SH-SY5Y (cell line): ENCODE results near the gene RBP4.
A peak's percentile ranks its signal among the peaks of the same experiment; 100 is the strongest.

ENCODE experiments used
- GATA2 ChIP-seq: IDR thresholded peaks from 2 replicates; pipeline ENCODE4 v1.6.1; 2011; ENCODE audit warnings: mild to moderate bottlenecking, low read depth, low read length
- GATA3 ChIP-seq: IDR thresholded peaks from 2 replicates; pipeline ENCODE4 v1.6.1; 2011; ENCODE audit warnings: low read depth, mild to moderate bottlenecking, low read length, moderate library complexity

The RBP4 gene

DNA sequence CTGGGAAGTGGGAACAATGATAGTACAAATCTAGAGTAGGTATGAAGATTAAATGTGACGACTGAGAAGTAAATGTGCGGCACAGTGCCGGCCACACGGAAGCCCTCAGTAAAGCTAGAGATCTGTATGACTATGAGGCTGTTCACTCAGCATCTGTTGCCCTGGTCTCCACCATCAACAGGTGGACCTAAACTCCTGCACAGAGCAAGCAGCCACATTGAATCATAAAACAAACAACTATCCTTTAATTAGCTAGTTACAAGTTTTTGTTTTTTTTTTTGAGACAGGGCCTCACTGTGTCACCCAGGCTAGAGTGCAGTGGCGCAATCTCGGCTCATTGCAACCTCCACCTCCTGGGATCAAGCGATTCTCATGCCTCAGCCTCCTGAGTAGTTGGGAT is 16.6 kb downstream of the RBP4 start:
- TF ChIP-seq GATA2 (no peak), GATA3 (no peak)

DNA sequence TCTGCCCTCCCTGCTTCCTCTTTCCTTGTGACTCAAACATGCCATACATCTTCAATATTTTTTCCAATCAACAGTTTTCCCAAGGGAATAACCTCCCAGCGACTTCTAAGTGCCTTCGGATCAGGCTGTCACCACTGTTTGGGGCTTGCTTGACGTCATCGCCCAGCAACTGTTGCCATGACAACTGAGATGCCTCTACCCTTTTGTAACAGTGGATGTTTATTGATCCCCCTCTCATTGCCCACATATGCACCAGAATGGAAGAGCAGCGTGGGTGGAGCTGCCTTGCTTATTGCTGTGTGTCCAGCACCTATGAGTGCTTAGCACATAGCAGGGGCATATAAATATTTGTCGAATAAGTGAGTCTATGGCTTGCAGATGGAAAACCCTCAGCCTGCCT is 20.2 kb downstream of the RBP4 start:
- TF ChIP-seq GATA2 (no peak), GATA3 (no peak)

DNA sequence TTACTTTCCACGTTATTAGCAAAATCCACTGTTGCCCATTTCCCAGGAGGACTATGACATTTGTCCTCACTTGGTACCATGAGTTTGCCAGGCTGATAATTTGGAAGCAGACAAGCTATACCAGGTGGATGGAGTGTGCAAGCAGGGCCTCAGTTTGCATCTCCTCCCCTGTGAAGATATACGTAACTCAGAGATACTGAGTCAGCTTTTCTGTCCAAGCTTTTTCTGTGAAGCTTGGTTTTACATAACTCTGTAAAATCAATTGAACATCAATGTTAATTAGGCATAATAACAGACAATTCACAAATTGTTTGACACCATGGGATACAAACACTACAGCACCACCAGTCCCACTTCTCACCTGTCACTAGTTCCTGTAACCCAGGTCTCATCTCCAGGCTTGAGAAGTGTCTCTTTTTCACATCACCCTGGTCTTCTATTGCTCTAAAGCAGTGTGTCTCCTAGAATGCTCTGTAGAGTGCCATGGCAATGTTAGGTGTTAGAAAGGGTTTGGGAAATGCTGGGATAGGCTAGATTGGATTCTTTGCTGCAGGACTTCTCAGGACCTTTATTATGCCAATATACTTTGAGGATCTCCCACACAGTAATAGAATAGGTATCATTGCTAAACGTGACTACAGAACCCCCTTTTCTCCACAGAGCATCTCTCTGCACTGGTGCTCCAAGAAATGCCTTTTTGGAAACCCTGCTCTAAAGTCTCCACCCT is 20.9 kb downstream of the RBP4 start:
- TF ChIP-seq GATA3 (no peak), GATA2 (no peak)

DNA sequence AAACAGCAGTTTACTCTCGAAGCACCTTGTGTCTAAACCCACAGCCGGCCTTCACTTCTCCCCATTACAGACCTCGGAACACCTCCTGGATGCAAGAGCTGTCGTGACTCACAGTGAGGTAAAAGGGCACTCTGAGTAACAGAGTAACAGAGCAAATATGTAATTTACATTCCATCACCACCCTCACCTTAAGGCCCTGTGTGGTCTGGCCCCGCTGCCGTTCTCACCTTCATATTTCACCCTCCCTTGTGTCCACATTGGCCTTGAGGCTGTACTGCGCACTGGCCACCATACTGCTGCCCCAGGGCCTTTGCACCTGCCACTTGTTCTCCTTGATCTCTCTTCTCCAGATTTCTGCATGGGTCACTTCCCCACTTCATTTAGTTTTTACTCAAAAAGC is 21.9 kb downstream of the RBP4 start:
- no peak for TF ChIP-seq GATA3
- TF ChIP-seq GATA2 = no peak

DNA sequence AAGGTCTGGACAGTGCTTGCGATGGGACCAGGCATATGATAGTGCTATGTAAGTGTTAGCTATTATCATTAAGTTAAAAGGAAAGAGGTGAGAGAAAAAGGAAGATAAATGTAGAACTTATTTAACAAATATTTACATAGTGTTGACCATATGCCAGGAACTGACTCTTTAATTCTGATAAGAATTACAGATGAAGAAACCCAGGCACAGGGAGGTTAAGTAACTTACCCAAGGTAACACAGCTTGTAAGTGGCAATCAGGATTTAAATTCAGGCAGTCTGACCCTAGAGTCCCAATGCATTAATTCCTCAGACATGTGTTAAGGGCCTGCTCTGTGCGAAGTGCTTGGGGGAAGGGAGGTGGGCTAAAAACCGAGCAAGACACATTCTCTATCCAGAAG is 23.5 kb downstream of the RBP4 start:
- TF ChIP-seq GATA2 = no peak
- no peak for TF ChIP-seq GATA3

DNA sequence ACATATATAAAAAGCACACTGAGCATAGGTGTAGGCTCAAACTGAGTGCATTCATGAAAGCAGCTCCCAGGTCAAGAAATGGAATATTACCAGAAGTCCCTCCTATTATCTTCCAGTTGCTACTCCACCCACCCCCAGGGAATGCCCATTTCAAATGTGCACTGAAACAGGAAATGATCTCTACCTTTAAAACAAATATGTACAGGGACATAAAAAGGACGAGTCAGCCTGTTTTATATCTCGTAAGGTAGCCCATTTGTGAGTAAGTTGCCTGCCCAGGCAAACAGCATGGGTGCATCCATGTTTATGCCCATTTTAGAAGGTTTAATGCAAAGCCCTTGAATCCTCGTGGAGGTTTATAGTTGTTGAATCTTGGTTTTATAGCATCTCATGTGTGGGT is 24.1 kb downstream of the RBP4 start:
- TF ChIP-seq GATA3 = no peak
- no peak for TF ChIP-seq GATA2

DNA sequence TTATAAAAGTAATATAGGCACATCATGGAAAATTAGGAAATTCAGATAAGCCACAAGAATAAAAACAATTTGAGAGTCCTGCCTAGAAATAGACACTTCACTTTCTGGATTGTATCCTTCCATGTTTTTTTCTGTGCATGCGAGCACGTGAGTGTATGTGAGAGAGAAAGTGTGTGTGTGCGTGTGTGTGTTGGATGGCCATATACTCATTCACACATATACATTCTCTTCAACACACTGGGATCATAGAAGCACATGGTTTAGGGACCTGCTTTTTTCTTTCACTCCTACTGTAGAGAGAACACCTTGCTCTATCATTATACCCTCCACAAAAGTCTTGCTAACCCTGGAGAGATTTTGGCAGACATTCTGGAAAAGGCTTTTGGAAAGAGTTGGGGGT is 27.1 kb downstream of the RBP4 start:
- no peak for TF ChIP-seq GATA2

DNA sequence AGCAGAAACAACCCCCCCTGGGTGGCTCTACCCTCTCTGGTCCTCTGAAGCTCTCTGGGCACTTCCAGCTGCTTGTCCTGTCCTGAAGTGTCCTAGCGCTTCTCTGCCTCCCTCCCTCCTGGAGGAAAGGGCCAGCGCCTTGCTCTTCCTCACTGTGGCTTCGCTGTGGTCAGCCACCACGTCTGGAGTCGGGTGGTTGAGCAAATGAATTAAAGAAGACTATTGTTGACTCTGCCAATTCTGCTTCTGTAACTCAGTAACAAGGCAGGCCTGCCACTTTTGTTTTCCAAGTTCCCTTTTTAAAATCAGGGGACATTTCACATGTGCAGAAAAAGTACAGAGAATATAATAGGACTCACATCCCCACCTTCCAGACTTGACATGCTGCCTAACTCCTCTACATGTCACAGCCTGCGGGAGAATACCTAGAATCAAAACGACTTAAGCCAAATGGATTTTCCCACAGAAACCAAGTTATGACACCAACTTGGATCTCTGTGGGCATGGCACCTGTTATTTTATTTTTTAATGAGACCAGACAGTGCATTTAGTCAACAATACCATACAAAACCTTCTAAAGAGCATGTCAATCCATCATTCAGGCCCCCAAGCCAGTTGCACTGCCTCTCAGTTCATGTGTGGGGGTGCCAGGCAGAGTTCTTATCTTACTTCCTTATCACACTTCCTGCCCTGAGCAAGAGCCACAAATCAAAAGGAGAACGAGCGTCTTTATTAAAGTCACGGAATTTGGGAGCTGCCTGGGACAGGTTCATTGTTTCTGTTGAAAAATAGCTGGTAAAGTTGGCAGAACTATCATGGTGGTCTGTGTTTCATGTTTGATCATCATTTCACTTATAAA is 27.8 kb downstream of the RBP4 start:
- TF ChIP-seq GATA2 (0 out of 2 replicates have a peak, but pooled peaks have one; percentile 11), GATA3 (no peak)

DNA sequence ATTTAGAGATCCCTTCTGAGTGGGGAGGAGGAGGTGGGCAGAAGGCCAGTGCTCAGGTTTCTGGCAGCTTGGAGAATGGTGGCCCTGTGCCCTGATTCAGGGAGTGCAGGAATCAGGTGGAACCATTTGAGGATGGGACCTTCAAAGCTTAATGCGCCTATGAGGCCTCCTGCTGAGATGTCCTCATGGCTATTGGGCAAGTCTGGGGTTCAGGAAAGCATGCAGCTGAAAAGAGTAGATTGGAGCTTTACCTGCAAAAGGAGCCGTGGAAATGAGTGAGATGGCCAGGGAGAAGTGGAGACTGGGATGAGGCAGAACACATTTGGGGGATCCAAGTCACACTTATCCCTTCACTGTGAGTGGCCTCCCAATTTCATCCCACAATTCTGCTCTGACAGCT is 28.4 kb downstream of the RBP4 start:
- no peak for TF ChIP-seq GATA2
- no peak for TF ChIP-seq GATA3

DNA sequence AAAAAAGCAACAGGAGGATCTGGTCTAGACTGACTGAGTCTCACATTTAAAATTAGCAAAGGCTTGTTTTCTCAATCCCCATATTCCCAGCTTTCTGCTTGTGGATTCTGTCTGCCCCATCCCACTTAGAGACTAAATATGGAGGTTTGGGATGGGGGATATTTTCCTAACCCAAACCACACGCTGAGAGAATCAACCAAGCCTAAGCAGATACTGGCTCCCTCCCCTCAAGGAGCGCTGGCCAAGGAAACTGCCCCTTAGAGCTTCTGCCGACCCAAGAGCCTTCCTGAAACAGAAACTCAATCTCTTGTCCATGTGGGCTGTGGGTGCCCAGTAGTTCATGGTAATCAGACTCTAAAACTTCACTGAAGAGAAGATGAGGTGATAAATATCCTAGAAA is 30.7 kb downstream of the RBP4 start:
- TF ChIP-seq GATA2 (no peak), GATA3 (no peak)

DNA sequence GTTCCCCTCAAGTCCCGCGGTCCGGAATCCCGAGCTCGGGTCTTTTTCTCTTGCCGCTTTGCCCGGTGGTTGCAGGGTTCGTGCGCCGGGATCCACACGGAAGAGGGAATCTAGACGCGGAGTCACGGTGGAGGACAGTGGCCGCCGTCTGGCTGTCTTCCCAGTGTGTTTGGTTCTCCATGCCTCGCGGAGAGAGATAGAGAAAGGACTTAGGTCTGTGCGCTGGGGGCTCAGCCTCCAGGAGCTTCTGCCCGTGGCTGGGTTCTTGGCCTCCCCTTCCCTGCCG is 33.0 kb downstream of the RBP4 start:
- TF ChIP-seq GATA3 (no peak), GATA2 (no peak)

DNA sequence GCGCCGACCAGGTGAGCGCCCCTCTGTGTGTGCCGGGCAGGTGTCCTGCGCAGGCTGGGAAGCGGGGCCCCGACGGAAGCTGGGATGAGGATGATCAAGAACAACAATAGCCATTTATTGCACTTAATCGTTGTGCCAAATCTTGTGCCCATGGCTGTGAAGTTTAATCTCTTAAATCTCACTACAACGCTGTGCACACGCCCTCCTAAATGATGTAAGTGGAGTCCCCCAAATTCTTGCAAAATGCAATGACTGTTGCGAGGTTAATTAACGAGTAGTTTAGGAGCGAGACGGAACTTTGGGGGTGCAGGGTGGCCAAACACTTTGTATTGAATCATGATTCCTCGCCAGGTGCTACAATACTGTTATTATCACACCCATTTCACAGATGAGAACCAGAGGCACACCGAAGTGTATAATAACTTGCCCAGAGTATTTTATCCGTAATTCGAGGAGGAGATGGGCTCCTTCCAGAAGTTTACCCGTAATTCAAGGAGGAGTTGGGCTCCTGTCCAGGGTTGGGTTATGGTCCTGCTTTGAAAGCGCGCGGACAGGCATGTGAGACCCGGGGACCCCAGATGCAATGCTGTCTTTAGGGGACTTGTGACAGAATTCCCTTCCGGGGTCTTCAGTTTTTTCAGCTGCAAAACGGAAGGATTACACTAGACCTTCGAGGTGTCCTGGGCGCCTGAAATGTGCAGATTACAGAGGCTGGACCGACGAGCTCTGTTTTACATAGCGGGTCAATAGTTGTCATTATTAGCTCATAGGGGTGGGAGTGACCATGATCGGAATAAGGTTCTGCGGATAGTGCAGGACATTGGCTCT is 33.5 kb downstream of the RBP4 start:
- TF ChIP-seq GATA3 (no peak), GATA2 (no peak)

DNA sequence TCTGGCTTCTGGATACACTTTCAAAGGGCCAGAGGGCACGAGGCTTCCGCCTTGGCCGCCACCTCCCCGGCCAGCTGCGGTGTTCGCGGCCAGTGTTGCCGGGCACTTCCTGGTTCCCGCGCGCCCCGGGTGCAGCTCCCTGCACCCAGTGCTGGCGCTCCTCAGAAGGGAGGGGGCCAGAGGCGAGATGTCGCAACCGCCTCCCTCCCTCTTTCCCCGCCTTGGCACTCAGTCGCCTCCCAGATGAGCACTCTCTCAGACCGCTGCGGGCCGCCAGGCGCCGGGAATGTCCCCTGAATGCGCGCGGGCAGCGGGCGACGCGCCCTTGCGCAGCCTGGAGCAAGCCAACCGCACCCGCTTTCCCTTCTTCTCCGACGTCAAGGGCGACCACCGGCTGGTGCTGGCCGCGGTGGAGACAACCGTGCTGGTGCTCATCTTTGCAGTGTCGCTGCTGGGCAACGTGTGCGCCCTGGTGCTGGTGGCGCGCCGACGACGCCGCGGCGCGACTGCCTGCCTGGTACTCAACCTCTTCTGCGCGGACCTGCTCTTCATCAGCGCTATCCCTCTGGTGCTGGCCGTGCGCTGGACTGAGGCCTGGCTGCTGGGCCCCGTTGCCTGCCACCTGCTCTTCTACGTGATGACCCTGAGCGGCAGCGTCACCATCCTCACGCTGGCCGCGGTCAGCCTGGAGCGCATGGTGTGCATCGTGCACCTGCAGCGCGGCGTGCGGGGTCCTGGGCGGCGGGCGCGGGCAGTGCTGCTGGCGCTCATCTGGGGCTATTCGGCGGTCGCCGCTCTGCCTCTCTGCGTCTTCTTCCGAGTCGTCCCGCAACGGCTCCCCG is 34.4 kb downstream of the RBP4 start, which contains the start of gene FFAR4:
Gene FFAR4 (plus strand): TSS at position 231 of the 842 bp plus-strand sequence. CDS start 56 bp downstream, at position 287.
- TF ChIP-seq GATA2 = no peak
- TF ChIP-seq GATA3 = no peak
